DND-41 (cell line): ENCODE measurements around the gene RELN.

Source experiments
- ATAC-seq: fragments of 200-7000 bp; cut with Tn5 transposase; 3 replicates; pipeline ENCODE4 v1.9.1; 2021; ENCODE audit warnings: low read depth; ENCODE audit not compliant: insufficient read depth
- DNase-seq: peaks from one replicate; pipeline ENCODE4 v3.0.0-alpha.2; 2020
- H2AFZ ChIP-seq: 2 replicates; pipeline ENCODE4 v1.6.0; 2012; ENCODE audit warnings: low read depth, low read length
- H3K27ac ChIP-seq: 2 replicates; pipeline ENCODE4 v1.5.1; 2012; ENCODE audit warnings: low read length, inconsistent platforms
- H3K27me3 ChIP-seq: fragments of 200-600 bp; sonication (generic); 2 replicates; pipeline ENCODE4 v1.6.0; 2012; ENCODE audit warnings: low read length, mild to moderate bottlenecking, inconsistent platforms; ENCODE audit not compliant: insufficient read depth, poor library complexity
- H3K36me3 ChIP-seq: 2 replicates; pipeline ENCODE4 v1.5.1; 2012; ENCODE audit warnings: low read length, inconsistent platforms; ENCODE audit not compliant: insufficient read depth
- H3K4me1 ChIP-seq: 2 replicates; pipeline ENCODE4 v1.5.1; 2012; ENCODE audit warnings: mild to moderate bottlenecking, low read length; ENCODE audit not compliant: insufficient read depth
- H3K4me2 ChIP-seq: 2 replicates; pipeline ENCODE4 v1.6.0; 2012; ENCODE audit warnings: mild to moderate bottlenecking, moderate library complexity, low read length, inconsistent platforms; ENCODE audit not compliant: insufficient read depth
- H3K4me3 ChIP-seq, 2 experiments: fragments of 200-600 bp in 1 of 2; shearing (Covaris generic) in 1 of 2; 2 replicates each; pipeline ENCODE4 v1.5.1; 2012 to 2016; ENCODE audit warnings: inconsistent platforms in 2 of 2, low read length in 2 of 2, mild to moderate bottlenecking in 2 of 2, low read depth in 1 of 2, moderate library complexity in 1 of 2
- H3K79me2 ChIP-seq: 2 replicates; pipeline ENCODE4 v1.6.0; 2012; ENCODE audit warnings: low read length, inconsistent platforms; ENCODE audit not compliant: insufficient read depth
- H3K9ac ChIP-seq: 2 replicates; pipeline ENCODE4 v1.6.0; 2012; ENCODE audit warnings: low read depth, mild to moderate bottlenecking, inconsistent platforms, low read length, moderate library complexity
- H3K9me3 ChIP-seq: 2 replicates; pipeline ENCODE4 v1.5.1; 2012; ENCODE audit warnings: low read length, moderate library complexity, mild to moderate bottlenecking, inconsistent platforms; ENCODE audit not compliant: insufficient read depth, severe bottlenecking
- H4K20me1 ChIP-seq: 2 replicates; pipeline ENCODE4 v1.6.0; 2012; ENCODE audit warnings: low read length; ENCODE audit not compliant: insufficient read depth
- CTCF ChIP-seq: IDR thresholded peaks from 2 replicates; pipeline ENCODE4 v1.5.1; 2012; ENCODE audit warnings: borderline replicate concordance, low read length, moderate library complexity, mild to moderate bottlenecking; ENCODE audit not compliant: poor library complexity, severe bottlenecking; ENCODE audit errors: extremely low read depth
- EZH2 ChIP-seq: IDR thresholded peaks from 3 replicates; pipeline ENCODE4 v1.6.1; 2012; ENCODE audit warnings: borderline replicate concordance, low read depth, mild to moderate bottlenecking, moderate library complexity, low read length, inconsistent platforms; ENCODE audit not compliant: severe bottlenecking

The RELN gene

DNA sequence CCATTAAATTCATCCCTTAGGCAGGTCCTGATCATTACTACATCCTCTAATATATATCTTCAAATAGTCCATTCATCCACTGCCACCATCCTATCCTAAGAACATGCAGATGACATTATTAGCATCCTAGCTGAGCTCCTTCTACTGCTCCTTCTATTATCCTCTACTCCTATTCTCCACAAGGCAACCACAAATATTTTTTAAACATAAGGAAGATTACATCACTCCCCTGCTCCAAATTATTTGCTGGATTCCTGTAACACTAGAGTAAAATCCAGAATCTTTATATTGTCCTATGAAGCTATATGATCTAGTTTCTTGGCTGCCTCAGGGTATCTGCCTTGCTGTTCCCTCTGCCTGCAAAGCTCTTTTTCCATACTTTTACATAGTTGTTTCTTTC is 367.2 kb downstream of the RELN start:
- DNase-seq (no peak), ATAC-seq (no peak)
- no peak overlapping the region for H3K27ac ChIP-seq
- no peak overlapping the region for H2AFZ ChIP-seq
- H3K4me3 ChIP-seq = no peak overlapping the region
- H3K27me3 ChIP-seq = peaks cover 17% of the 10 kb centered on the region
- no peaks in the 10 kb centered on the region for H3K79me2 ChIP-seq
- no peak overlapping the region for H3K9ac ChIP-seq
- no peaks in the 10 kb centered on the region for H3K4me1 ChIP-seq
- H3K36me3 ChIP-seq = no peaks in the 10 kb centered on the region
- no peak overlapping the region for H3K4me2 ChIP-seq
- TF ChIP-seq EZH2 = no peak
- TF ChIP-seq CTCF = no peak
- H4K20me1 ChIP-seq = no peaks in the 10 kb centered on the region
- no peaks in the 10 kb centered on the region for H3K9me3 ChIP-seq

- no peak overlapping the region for H3K9ac ChIP-seq
- no peaks in the 10 kb centered on the region for H4K20me1 ChIP-seq
- no peak for TF ChIP-seq CTCF
- TF ChIP-seq EZH2 = no peak
- H3K4me1 ChIP-seq = no peaks in the 10 kb centered on the region
- no peaks in the 10 kb centered on the region for H3K36me3 ChIP-seq
- H3K4me3 ChIP-seq = no peak overlapping the region
- no peak overlapping the region for H2AFZ ChIP-seq
- ATAC-seq (no peak), DNase-seq (no peak)
- H3K27me3 ChIP-seq = peaks cover 16% of the 10 kb centered on the region
- H3K27ac ChIP-seq = no peak overlapping the region
- H3K79me2 ChIP-seq = no peaks in the 10 kb centered on the region
- no peaks in the 10 kb centered on the region for H3K9me3 ChIP-seq
- no peak overlapping the region for H3K4me2 ChIP-seq
Measured at GRCh38 chr7:103613655-103614642, 375.5 kb downstream of the RELN start.

DNA sequence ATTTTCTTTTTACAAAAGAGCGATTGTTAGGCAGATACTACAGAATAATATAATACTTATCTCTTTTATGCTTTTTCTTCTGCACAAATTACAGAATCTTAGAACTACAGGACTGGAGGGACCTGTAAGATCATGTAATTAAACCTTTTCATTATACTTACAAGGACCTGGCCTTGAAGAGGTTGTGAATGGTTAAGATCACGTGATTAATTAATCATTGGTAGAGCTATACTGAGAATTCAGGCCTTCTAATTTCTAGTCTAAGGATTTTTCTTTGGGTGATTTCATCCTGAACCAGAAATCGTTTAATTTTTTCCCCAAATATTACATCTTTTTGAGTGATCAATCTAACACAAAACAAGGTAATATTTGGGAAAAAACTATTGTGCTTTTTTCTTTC is 379.7 kb downstream of the RELN start:
- Histone ChIP-seq H2AFZ (no peak overlapping the region), H3K27ac (no peak overlapping the region), H3K9me3 (no peaks in the 10 kb centered on the region), H3K36me3 (no peaks in the 10 kb centered on the region), H3K27me3 (peaks cover 5% of the 10 kb centered on the region), H3K4me1 (no peaks in the 10 kb centered on the region), H3K4me2 (no peak overlapping the region), H4K20me1 (no peaks in the 10 kb centered on the region), H3K79me2 (no peaks in the 10 kb centered on the region), H3K4me3 (no peak overlapping the region), H3K9ac (no peak overlapping the region)
- DNase-seq (no peak), ATAC-seq (no peak)
- no peak for TF ChIP-seq EZH2
- no peak for TF ChIP-seq CTCF
